Central memory CD4-positive, alpha-beta T cell (primary cell): Measurements from ENCODE around the gene SLC5A4.
A peak's percentile ranks its signal among the peaks of the same experiment; 100 is the strongest.
"Not testable (repeated sequence)": the region's sequence is repeated elsewhere in the genome, so short reads cannot be mapped to it uniquely, and the experiment has no call there.

Experiments used
- DNase-seq: peaks from one replicate; pipeline ENCODE4 v3.0.0; 2022
- total RNA-seq, 3 experiments: gene quantifications; one replicate each; lab custom pipeline; 2026; lab: John Stamatoyannopoulos, UW

SLC5A4 gene
- 0 reads per million in 3 experiments for total RNA-seq

DNA sequence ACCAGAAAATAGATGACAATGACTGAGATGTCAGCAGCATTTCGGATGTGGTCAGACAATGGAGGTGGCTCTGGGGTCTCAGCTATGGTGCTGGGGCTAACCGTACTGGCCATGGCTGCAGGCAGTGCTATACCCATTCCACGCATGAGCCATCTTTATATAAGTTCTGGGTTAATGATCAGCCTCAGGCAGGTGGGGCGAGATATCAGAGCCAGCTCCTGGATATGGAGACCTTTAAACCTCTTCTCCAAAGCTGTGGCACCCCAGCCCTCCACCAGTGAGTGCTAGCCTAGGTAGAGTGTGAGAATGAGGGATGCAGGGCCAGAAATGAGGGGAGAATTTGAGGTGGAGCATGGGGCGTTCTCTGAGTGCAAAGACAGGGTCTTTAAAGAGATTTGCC is at the start of gene SLC5A4:
SLC5A4 (minus strand) TSS at position 131 of the 400 bp plus-strand sequence; CDS start at position 113, 18 bp downstream.
- no peak for DNase-seq

DNA sequence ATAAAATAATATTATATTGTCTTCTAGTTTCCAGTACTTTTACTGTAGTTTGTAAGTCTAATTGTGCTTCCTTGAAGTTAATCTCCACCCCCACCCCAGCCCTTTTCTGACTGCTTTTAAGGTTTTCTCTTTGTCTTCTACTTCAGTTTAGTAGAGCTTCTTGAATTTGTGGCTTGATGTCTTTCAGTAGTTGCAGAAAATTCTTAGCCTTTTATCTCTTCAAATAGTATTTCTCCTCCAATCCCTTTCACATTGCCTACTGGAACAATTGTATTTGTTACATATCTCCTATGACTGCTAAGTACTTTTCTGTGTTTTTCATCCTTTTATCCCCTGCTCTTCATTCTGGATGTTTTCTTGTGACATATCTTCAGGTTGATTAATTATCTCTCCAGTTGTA is 38.8 kb upstream of the SLC5A4 start:
- not testable (repeated sequence) for DNase-seq

DNA sequence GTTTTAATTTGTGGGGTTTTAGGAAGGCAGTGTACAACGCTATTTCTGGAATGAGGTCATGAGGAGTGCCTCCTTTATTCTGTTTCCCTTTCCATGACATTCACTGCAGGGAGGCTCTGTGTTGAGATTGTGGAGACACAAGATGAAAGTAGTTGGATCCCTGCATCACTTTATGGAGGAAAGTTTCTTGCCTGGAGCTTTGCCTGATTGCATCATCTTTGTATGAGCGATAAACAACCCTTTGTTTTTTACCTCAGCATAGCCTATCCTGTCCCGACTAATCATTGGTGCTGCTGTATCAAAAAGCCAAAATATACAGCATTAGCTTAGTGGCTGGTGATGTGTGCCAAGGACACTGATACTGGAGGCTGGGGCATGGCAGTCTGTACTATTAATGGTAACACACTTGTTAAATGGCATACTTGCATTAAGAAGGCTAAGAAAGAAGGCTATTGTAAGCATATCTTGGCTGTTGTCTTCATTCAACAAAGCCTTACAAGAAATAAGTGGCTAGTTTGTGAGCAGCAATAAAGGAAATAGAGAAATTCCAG is 31.2 kb upstream of the SLC5A4 start:
- no peak for DNase-seq

DNA sequence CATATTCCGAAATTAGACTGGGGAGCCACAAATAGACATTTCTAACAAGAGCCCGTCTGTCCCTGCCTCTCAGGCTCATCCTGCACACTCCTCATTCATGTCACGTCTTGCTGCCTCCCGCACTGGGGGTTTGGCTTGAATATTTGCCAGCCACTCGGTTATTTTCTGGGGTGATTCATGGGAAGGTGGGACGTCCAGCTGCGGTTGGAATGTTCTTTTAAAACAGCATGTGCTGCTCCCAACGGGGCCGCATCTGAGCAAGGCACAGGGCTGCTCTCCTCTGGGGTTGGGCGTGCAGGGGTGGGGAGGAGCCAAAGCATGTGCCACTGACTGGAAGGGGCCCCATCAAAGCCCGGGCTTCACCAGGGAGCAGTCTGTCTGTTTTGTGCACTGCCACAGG is 25.9 kb upstream of the SLC5A4 start:
- DNase-seq, result no peak

DNA sequence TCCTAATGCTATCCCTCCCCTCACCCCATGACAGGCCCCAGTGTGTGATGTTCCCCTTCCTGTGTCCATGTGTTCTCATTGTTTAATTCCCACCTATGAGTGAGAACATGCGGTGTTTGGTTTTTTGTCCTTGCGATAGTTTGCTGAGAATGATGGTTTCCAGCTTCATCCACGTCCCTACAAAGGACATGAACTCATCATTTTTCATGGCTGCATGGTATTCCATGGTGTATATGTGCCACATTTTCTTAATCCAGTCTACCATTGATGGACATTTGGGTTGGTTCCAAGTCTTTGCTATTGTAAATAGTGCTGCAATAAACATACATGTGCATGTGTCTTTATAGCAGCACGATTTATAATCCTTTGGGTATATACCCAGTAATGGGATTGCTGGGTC is 20.2 kb upstream of the SLC5A4 start:
- not testable (repeated sequence) for DNase-seq

DNA sequence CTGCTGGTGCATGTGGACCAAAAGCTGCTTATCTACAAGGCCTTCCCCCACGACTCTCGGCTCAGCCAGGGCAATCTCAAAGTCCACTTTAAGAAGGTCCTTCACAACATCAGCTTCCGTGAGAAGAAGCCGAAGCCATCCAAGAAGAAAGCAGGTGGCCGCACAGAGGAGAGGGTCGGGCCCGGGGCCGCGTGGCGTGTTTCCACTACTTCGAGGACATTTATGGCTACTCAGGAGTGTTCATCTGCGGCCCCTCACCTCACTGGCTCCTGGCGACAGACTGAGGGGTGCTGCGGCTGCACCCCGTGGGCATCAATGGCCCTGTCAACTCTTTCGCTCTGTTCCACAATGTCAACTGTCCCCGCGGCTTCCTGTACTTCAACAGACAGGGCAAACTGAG is 16.2 kb upstream of the SLC5A4 start:
- DNase-seq, result no peak

DNA sequence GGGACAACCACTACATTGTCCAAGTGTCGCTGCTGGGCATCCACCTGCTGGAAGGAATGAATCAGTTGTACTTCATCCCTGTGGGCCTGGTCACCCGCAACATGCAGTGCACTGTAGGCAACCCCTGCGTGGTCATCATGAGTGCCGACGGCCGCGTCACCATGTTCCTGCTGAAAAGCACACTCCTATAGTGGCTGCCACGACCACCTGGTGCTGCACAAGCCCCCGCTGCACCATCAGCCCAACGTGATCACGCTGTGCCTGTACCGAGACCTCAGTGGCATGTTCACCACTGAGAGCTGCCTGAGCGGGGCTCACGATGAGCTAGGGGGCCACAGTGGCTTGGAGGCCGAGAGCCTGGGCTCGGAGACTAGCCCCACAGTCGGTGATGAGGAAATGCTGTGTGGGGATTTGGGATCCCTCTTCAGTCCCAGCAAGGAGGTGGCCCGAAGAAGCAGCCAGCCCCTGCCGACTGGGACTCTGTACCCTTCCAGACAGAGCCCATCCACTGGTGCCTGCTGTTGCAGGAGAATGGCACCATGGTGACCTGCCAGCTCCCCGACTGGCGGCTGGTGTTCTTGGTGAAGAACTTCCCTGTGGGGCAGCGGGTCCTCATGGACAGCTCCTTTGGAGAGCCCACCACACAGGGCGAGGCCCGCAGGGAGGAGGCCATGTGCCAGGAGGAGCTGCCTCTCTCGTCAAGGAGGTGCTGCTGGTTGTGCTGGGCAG is 15.7 kb upstream of the SLC5A4 start:
- DNase-seq, result no peak

DNA sequence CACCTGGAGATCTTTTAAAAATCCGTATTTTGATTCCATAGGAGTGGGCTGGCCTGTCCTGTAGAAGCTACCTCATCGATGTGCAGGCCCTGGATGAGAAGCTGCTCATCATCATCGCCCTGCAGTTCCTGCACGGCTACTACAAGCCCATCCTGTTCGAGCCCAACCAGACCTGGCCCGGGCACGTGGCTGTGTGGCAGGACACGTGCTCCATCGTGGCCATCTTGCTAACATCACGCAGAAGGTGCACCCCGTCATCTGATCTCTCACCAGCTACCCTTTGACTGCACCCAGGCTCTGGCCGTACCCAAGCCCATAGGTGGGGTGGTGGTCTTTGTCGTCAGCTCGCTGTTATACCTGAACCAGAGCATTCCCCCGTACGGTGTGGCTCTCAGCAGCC is 14.2 kb upstream of the SLC5A4 start:
- no peak for DNase-seq

DNA sequence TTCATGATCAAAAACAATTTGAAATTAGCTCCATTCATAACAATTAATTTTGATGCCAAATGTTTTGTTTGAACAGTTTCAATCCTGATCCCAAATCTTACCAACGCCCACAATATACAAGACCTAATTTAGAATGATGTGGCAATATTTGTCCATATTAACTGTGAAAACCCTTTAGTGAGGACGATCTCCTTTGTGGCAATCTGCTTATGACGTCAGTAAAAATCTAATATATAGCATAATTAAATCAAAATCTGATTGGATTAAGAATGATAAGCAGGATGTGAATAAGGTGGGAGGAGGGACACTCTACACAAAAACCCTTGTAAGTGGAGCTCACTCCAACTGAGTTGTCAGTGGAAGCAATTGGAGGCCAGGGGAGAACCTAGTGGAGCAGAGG is 11.9 kb upstream of the SLC5A4 start:
- no peak for DNase-seq

DNA sequence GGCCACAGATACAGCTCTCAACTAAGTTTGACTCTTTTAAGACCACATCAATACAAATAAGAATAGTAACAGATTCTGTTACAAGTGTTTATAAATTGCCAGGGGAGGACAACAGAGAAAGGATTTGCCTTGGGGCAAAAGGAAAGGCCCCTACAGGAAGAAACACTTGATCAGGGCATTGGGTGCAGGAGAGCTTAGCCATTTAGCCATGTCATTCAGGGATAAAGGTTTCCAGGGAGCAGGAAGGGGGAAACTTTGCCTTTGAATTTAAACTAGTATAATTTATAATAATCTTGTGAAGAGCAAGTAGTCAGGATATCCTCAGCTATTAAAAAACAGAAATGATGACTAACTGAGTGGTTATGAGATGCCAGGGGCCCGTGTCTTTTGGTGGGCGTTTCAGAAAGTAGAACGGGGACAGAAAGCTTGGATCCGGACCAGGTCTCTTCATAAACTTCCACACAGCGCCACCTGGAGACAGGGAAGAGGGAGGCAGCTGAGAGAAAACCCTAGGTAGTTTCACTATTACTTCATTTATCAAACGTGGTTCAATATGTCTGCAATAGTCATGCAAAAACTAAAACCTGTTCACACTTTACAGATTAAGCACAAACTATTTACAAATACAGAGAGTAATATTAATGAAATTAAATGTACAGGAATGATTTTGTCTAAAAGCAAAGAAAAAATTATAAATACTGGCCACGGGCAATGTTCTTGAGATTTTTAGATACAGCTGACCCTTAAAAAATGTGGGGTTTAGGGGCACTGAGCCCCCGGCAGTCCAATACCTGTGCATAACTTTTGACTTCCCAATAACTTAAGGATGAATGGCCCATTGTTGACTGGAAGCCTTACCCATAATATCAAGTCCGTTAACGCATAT is 11.0 kb upstream of the SLC5A4 start:
- DNase-seq, result peak; percentile 38

DNA sequence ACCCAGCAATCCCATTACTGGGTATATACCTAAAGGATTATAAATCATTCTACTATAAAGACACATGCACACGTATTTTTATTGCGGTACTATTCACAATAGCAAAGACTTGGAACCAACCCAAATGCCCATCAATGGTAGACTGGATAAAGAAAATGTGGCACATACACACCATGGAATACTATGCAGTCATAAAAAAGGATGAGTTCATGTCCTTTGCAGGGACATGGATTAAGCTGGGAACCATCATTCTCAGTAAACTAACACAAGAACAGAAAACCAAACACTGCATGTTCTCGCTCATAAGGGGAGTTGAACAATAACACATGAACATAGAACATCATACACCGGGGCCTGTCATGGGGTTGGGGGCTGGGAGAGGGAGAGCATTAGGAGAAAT is 8.5 kb upstream of the SLC5A4 start:
- not testable (repeated sequence) for DNase-seq

DNA sequence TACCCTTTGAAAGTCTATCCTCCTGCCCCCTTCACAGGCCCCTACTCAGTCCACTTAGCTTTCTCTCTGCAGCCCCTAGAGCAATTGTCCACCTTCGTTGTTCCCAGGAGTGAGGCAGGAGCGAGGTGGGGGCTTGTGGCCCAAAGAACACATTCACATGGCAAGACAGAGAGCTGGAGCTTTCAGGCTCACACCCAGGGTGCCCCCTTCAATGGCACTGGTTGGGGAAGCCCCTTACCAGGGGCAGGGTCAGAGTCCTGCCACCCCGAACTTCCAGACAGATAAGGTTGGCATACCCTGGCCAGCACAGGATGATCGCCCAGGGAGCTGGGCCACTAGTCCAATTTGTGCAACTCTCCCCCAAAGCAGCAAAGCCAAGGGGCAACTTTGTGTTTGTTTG is 6.2 kb upstream of the SLC5A4 start:
- no peak for DNase-seq

DNA sequence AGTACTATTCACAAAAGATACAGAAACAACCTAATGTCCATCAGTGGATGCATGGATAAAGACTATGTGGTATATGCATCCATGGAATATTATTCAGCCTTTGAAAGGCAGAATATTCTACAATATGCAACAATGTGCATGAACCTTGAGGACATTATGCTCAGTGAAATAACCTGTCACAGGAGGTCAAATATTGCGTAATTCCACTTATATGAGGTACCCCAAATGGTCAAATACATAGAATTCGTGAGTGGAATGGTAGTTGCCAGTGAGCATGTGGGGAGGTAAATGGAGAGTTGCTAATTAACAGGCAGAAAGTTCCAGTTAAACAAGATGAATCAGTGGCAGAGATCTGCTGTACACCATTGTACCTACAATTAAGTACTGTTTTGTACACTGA is 3.6 kb upstream of the SLC5A4 start:
- DNase-seq, result no peak

DNA sequence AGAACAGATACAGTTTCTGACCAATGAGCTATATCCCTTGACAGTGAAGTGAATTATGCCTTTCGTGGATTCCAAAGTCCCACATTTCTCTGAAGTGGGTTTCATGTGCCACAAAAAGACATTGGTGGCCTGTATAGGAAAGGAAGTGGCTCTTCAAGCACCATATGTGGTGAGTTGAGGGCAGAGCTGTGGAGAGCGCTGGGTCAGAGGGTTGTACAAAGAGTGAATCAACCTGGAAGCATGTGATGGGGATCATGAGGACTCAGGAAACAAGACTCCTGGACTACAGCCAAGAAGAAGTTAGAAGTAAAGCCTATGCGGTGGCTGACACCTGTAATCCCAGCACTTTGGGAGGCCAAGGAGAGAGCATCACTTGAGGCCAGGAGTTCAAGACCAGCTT is 579 bp upstream of the SLC5A4 start:
- no peak for DNase-seq

DNA sequence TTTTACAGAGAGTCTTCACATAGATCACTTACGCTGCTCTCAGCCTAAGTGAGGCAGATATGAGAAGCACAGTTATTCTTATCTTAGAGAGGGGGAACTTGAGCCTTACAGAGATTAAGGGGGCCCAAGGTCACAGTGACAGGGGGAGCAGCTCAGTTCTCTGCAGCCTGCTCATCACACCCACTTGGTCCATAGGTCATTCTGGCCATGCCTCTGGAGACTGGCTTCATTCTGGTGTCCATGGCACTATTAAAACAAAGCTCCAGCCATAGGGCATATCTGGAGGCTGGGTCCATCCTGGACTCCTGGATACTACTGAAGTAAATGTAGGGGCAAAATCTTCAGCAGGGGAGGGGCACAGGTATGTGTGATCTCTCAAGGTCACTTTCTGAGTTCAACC is 5.9 kb downstream of the SLC5A4 start:
- DNase-seq, result no peak

DNA sequence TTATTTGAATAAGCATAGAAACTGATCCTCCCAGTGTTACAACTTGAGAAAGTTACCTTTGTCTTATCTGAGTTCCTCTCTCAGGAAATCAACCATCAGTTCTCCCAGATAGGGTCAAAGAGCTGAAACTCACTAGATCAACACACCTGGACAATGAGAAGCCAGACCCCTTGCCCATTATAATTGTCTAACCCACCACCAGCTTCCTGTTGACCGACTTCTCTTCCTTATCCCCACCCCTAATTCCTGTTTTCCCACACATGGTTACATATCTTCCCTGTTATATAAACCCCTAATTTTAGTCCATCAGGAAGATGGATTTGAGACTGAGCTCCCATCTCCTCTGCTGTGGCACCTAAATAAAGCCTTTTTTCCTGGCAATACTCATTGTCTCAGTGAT is 6.9 kb downstream of the SLC5A4 start:
- no peak for DNase-seq

DNA sequence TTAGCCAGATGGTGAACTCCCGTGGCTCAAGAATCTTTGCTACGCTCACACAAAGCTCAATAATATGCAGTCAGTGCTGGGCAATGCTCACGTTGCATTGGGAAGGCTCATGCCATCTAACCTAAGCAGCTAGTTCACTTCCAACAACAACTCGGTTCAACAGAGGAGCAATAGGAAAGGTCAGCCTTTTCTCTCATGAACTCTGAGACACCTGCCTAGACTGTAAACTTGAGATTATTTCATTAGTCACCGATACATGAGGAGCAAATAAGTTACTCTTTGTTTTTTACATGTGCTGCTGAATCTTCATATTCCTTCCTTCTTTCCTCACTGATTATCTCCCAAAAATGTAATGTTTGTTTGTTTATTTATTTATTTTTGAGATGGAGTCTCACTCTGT is 9.0 kb downstream of the SLC5A4 start:
- no peak for DNase-seq

DNA sequence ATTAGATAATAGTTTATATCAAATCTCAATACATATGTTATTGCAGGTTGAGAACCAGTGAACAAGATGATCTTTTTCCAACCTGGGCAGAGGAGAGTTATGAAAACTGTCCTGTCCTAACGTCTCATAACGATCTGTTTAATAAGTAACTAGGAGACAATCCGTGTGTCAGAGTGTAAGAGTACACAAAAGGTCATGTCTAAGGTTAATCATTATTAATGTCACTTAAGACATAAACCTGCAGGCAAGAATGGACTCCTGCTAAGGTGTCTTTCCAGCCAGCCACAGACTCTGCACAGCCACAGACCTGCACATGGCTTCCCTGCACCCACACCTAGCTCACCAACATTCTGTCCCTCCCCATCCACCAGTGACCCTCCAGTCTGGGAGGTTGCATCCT is 10.1 kb downstream of the SLC5A4 start:
- no peak for DNase-seq

DNA sequence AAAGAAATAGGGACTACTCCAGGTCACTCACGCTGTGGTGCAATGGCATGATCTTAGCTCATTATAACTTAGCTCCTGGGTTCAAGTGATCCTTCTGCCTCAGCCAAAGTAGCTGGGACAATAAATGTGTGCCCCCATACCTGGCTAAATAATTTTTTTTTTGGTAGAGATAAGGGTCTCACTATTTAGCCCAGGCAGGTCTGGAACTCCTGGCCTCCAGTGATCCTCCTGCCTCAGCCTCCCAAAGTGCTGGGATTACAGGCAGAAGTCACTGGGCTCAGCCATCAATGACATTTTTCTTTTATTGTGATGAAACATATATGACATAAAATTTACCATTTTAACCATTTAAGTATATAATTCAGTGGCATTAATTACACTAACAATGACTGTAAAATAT is 10.6 kb downstream of the SLC5A4 start:
- DNase-seq, result no peak

DNA sequence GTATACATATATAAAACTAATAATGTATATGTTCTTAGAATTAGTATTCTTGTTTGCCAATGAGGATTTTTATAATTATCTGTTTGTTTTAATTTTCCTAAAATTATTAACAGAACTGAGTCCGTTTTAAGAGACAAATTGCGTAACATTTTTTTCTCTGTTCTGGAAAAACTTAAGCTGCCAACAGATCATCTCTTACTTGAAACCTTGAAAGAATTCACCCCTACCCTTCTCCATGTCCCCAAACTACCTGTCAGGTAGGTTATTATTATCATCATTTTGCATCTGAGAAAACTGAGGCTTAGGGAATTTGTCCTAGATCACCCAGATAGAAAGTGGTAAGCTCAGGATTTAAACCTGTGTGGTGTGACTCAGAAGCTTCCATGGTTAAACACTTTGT is 14.7 kb downstream of the SLC5A4 start:
- no peak for DNase-seq

DNA sequence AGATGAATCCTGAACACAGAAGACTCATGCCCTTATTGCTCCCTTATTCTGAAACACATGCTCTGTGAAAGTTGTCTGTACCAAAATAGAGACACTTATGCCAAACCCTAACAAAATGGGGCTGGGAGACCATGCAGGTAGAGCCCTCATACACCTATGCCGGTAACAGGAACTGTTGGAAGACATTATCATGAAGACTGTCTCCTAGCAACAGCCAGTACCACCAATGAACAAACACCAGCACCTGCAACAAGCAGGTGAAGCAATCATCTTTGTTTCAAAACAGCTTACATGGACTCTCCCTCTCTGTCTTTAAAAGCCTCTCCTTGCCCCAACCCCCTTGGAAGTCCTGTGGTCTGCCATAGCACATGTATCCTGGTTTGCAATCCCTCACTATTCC is 17.2 kb downstream of the SLC5A4 start:
- no peak for DNase-seq

DNA sequence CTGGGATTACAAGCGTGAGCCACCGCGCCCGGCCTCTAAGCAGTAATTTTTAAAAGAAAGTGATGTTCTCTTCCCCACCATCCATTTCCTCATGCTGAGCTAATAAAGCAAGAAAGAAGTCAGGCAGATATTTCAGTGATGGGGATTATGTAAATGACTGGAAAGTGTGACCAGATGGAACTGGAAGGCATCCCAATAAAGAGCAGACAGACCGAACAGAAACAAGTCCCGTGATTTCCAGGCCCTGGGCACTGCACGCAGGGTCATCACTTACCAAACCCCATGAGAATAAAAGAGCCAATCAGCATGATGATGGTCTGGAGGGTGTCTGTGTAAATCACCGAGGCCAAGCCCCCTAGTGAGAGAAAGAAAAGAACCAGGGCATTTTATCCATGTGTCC is 18.2 kb downstream of the SLC5A4 start:
- DNase-seq, result no peak

DNA sequence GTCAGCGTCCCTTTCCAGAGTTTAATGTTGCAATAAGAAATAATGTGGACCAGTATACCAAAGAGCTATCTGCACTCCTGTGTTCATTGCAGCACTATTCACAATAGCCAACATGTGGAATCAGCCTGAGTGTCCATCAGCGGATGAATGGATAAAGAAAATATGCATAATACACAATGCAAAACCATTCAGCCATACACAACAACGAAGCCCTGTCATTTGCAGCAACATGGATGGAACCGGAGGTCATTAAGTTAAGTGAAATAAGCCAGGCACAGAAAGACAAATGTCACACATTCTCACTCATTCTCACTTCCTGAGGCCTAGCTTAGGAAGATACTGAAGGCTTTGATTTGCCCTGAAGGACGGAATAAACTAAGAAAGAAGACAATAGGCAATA is 22.1 kb downstream of the SLC5A4 start:
- no peak for DNase-seq
